ENCODE results near the gene KRTAP1-5. TPM values are rescaled to one million over a fixed set of nuclear protein-coding genes. Genes with fewer than 3 reads are reported as not detected.
"Not testable (repeated sequence)": the region's sequence is repeated elsewhere in the genome, so short reads cannot be mapped to it uniquely, and the experiment has no call there.

Gene KRTAP1-5
- total RNA-seq, 1 donor from 2014 or later = not detected

DNA sequence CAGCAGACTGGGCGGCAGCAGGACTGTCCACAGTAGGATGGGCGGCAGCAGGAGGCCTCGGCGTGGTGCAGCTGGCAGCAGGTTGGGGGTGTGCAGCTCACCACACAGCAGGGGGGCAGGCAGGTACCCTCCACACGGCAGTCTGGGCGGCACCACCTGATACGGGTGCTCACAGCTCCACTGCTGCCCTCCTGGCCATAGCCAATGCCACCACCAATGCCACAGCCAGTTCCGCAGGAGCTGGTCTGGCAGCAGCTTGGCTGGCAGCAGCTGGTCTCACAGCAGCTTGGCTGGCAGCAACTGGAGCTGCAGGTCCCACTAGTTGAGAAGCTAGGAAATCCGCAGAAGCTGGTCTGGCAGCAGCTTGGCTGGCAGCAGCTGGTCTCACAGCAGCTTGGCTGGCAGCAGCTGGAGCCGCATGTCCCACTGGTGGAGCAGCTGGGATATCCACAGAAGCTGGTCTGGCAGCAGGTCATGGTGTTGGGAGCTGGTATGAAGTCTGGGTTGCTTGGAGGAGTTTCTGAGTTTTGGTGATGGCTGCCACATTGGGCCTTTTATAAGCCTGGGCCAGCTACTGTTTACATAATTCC is 7.4 kb upstream of the KRTAP1-5 start, which contains the start of gene KRTAP1-3:
Gene KRTAP1-3 (minus strand): TSS at position 529 of the 590 bp plus-strand sequence. CDS start 53 bp downstream, at position 476.
- H3K4me1 Mint-ChIP-seq; H3K4me3 Mint-ChIP-seq; H3K9me3 Mint-ChIP-seq; DNase-seq; H3K27ac Mint-ChIP-seq; intact Hi-C loops (cut with micrococcal nuclease); H3K36me3 Mint-ChIP-seq (ENCODE audit: low read depth): not testable (repeated sequence)
- H3K27me3 Mint-ChIP-seq = peaks cover 18% of the 10 kb centered on the region

GRCh38 chr17:41029633-41030245 is 2.7 kb upstream of the KRTAP1-5 start, which contains the start of gene KRTAP1-4:
KRTAP1-4 (minus strand) TSS chr17:41030195; CDS start chr17:41030078, 117 bp downstream.
- DNase-seq = no peak
- Mint-ChIP-seq H3K27ac (no peak within 1 kb of the TSS), H3K4me3 (no peak within 1 kb of the TSS), H3K4me1 (no peaks in the 10 kb centered on the region), H3K9me3 (no peaks in the 10 kb centered on the region), H3K36me3 (ENCODE audit: low read depth) (no peaks in the 10 kb centered on the region), H3K27me3 (peaks cover 20% of the 10 kb centered on the region)
- intact Hi-C loops (cut with micrococcal nuclease) = no loop called here

DNA sequence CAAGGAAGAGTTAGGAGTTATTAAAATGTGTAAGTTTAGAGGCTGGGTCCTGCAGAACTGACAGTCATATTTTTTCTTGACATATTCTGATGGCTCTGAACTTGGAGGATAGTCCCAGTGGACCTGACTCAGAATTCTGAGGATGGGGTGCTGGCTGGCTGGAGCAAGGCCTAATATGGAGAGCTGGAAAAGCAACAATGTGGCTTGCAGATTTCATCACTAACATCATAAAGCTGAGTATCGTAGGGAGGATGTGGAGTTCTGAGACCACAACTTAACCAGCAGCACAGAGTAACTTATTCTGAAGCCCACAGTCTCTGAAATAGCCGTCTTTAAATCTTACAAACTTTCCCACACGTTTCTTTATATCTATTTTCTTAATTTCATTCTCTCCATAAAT is 2.3 kb downstream of the KRTAP1-5 start:
- Mint-ChIP-seq H3K27ac (no peak overlapping the region), H3K27me3 (peaks cover 10% of the 10 kb centered on the region), H3K4me1 (no peaks in the 10 kb centered on the region), H3K36me3 (ENCODE audit: low read depth) (no peaks in the 10 kb centered on the region), H3K9me3 (no peaks in the 10 kb centered on the region), H3K4me3 (no peak overlapping the region)
- DNase-seq = no peak
- intact Hi-C loops (cut with micrococcal nuclease) = no loop called here

DNA sequence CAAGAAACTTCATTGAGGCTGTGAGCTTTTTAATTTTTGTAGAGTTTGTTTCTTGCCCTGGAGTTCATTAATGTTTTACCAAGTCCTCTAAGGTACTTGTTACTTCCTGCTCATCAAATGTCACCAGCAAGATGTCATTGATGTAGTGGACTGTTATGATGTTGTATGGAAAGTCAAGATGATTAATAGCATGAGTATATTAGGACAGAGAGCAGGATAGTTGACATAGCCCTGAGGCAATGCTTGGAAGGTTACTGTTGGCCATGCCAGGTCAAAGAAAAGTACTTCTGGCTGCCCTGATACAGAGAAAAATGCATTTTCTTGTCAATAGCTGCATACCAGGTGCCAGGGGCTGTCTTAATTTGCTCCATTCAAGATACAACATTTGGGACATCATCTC is 6.7 kb downstream of the KRTAP1-5 start:
- DNase-seq = no peak
- Mint-ChIP-seq H3K4me3 (no peak overlapping the region), H3K27me3 (peaks cover 10% of the 10 kb centered on the region), H3K4me1 (no peaks in the 10 kb centered on the region), H3K9me3 (no peaks in the 10 kb centered on the region), H3K27ac (no peak overlapping the region), H3K36me3 (ENCODE audit: low read depth) (no peaks in the 10 kb centered on the region)
- intact Hi-C loops (cut with micrococcal nuclease) = no loop called here

DNA sequence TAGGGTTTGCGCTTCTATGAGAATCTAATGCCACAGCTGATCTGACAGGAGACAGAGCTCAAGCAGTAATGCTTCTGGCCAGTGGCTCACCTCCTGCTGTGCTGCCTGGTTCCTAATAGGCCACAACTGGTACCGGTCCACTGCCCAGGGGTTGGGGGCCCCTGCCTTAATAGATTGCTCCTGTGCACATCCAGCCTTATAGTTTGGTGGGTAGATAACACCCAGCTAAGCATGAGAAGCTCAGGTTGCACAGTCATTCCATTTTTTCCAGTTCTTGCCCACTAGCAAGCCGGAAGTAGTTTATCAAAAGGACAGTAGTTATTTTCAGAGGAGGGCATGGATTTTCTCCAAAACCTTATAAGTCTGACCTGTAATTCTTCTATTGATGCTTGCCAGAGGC is 7.6 kb downstream of the KRTAP1-5 start:
- intact Hi-C loops (cut with micrococcal nuclease) = no loop called here
- H3K27ac Mint-ChIP-seq = no peak overlapping the region
- no peaks in the 10 kb centered on the region for H3K4me1 Mint-ChIP-seq
- DNase-seq = no peak
- peaks cover 9% of the 10 kb centered on the region for H3K27me3 Mint-ChIP-seq
- H3K36me3 Mint-ChIP-seq (ENCODE audit: low read depth) = no peaks in the 10 kb centered on the region
- H3K4me3 Mint-ChIP-seq = no peak overlapping the region
- H3K9me3 Mint-ChIP-seq = no peaks in the 10 kb centered on the region

DNA sequence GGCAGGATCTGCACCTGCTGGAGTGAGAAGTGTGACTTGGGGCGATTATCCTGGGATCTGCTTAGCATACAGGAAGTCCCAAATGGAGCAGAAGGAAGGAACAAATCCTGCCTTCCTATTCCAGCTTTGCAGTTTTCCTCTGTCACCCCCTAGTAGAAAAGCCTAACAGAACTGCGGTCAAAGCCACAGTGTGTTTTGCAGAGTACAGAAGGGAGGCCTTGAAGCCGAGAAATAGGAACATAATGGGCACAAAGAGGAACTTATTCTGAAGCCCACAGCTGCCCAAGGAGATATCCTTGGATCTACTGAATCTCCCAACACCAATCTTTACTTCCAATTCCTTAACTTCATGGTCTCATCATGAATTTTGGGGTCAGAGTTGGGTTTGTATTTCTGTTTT is 8.5 kb downstream of the KRTAP1-5 start:
- no peaks in the 10 kb centered on the region for H3K9me3 Mint-ChIP-seq
- intact Hi-C loops (cut with micrococcal nuclease) = no loop called here
- peaks cover 8% of the 10 kb centered on the region for H3K27me3 Mint-ChIP-seq
- DNase-seq = no peak
- no peaks in the 10 kb centered on the region for H3K36me3 Mint-ChIP-seq (ENCODE audit: low read depth)
- no peak overlapping the region for H3K27ac Mint-ChIP-seq
- no peaks in the 10 kb centered on the region for H3K4me1 Mint-ChIP-seq
- H3K4me3 Mint-ChIP-seq = no peak overlapping the region

DNA sequence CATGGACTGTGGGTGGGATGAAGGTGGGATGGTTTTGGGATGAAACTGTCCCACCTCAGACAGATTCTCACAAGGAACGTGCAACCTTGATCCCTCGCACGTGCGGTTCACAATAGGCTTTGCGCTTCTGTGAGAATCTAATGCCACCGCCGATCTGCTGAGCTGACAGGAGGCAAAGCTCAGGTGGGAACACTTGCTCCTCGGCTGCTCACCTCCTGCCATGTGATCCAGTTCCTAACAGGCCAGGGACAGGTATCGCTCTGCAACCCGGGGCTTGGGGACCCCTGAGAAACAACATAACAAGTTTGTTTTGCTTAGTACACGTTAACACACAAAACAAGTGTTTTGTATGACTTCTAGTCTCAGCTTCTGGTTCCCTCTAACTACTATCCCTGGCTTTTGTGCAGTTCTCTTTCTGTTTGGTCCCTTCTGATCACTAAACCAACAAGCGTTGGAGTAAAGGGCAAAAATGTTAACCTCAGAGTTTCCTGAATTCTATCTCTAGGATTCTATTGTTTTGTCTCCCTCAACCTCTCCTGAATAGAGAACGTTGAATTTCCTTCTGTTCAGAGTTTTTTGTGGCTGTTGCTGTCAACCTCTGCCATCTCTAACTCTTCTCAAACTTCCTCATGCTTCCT is 10.3 kb downstream of the KRTAP1-5 start:
- Mint-ChIP-seq H3K9me3 (no peaks in the 10 kb centered on the region), H3K4me1 (no peaks in the 10 kb centered on the region), H3K27ac (no peak overlapping the region), H3K27me3 (peaks cover 8% of the 10 kb centered on the region), H3K4me3 (no peak overlapping the region), H3K36me3 (ENCODE audit: low read depth) (no peaks in the 10 kb centered on the region)
- DNase-seq = no peak
- intact Hi-C loops (cut with micrococcal nuclease) = no loop called here

DNA sequence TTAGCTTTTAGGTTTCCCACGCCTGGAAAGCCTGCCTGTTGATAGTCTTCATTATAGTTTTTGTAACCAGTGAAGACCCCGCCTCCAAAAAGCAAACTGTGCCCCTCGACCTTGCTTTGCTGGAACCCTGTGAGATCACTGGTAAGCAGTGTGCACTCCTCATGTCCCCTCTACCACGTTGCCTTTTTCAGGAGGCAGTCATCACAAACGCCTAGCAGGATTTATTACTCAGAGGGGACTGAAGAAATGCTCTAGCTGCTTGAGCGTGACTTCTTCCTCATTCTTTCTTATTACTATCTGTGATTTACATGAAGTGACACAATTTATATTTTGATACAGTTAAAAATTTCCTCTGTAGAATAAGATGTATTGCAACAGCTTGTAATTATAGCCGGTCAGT is 11.6 kb downstream of the KRTAP1-5 start:
- intact Hi-C loops (cut with micrococcal nuclease) = no loop called here
- H3K36me3 Mint-ChIP-seq (ENCODE audit: low read depth) = no peaks in the 10 kb centered on the region
- peaks cover 10% of the 10 kb centered on the region for H3K27me3 Mint-ChIP-seq

DNA sequence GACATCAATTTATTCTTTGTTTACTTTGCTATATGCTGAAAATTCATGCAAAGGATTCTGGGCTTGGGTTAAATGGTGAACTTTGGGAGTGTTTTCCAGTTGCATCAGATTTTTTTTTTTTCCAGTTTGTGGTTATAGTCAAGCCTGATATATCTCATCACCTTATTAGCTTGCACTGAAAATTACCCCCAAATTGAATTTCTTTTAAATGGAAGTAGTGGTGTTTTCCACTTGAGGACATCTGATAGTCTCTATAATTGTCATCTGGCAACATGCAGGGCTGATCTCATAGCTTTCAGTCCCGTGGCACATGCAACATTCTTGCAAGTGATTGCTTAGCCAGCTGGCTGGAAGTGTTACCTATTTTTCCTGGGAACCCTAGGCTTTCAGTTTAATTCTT is 13.4 kb downstream of the KRTAP1-5 start:
- no peaks in the 10 kb centered on the region for H3K36me3 Mint-ChIP-seq (ENCODE audit: low read depth)

More for the DNA sequence above, 11.6 kb downstream of the KRTAP1-5 start:
- Mint-ChIP-seq H3K27ac (no peak overlapping the region), H3K4me1 (no peaks in the 10 kb centered on the region), H3K4me3 (no peak overlapping the region), H3K9me3 (no peaks in the 10 kb centered on the region)
- DNase-seq = no peak

DNA sequence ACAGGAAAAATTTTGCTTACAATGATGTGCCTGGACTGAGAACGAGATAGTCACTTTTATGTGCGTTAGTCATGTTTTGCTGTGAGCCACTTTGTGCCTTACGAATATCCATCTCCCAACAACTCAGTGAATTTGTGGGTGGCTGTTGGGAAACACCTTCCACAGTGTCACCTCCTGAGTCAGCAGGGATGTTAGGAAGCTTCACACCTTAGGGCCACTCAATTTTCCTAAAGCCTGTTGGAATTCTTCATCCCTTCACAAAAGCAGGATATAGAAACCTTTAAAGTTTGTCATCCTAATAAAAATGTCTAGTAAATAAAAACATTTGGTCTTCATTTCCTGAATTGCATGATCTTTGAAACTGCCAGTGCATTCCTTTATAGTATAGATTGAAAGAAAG is 13.8 kb downstream of the KRTAP1-5 start:
- intact Hi-C loops (cut with micrococcal nuclease) = no loop called here
- no peak overlapping the region for H3K27ac Mint-ChIP-seq
- no peaks in the 10 kb centered on the region for H3K9me3 Mint-ChIP-seq
- no peaks in the 10 kb centered on the region for H3K36me3 Mint-ChIP-seq (ENCODE audit: low read depth)
- no peak for DNase-seq
- no peak overlapping the region for H3K4me3 Mint-ChIP-seq
- peaks cover 10% of the 10 kb centered on the region for H3K27me3 Mint-ChIP-seq
- no peaks in the 10 kb centered on the region for H3K4me1 Mint-ChIP-seq

More for the DNA sequence above, 13.4 kb downstream of the KRTAP1-5 start:
- H3K27ac Mint-ChIP-seq = no peak overlapping the region
- peaks cover 10% of the 10 kb centered on the region for H3K27me3 Mint-ChIP-seq
- intact Hi-C loops (cut with micrococcal nuclease) = no loop called here
- no peaks in the 10 kb centered on the region for H3K4me1 Mint-ChIP-seq
- no peaks in the 10 kb centered on the region for H3K9me3 Mint-ChIP-seq
- no peak overlapping the region for H3K4me3 Mint-ChIP-seq
- DNase-seq = no peak

DNA sequence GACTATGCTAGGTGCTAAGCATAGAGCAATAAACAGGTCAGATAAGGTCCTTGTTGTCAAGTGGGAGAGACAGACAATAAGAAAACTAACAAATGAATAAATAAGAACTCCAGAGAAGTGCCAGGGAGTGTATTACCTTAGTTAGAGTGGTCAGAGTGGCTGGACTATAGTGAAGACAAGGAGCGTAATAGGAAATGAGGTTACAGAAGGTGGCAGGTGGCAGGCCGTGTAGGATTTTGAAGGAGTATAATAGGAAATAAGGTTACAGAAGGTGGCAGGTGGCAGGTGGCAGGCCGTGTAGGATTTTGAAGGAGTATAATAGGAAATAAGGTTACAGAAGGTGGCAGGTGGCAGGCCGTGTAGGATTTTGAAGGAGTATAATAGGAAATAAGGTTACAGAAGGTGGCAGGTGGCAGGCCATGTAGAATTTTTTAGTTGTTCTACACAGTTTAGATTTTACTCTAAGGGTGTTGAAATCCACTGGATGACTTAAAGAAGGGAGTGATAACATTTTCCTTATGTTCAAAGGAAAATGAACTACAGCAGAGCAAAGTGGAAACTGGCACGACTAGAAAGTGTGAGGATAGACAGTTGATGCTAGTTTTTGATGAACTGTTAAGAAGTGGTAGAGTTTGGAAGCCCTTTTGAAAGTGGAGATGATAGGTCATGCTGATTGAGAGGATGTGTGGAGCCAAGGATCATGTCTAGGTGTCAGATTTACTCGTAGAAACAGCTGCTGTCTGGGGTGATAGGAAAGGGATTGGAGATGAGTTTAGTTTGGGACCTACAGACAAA is 14.5 kb downstream of the KRTAP1-5 start:
- Mint-ChIP-seq H3K36me3 (ENCODE audit: low read depth) (no peaks in the 10 kb centered on the region), H3K27ac (no peak overlapping the region), H3K4me3 (no peak overlapping the region), H3K9me3 (no peaks in the 10 kb centered on the region), H3K4me1 (no peaks in the 10 kb centered on the region), H3K27me3 (peaks cover 10% of the 10 kb centered on the region)
- intact Hi-C loops (cut with micrococcal nuclease) = no loop called here
- no peak for DNase-seq

- Mint-ChIP-seq H3K4me3 (no peak overlapping the region), H3K9me3 (no peaks in the 10 kb centered on the region), H3K36me3 (ENCODE audit: low read depth) (no peaks in the 10 kb centered on the region), H3K4me1 (no peaks in the 10 kb centered on the region), H3K27me3 (peaks cover 7% of the 10 kb centered on the region), H3K27ac (no peak overlapping the region)
- DNase-seq = no peak
- intact Hi-C loops (cut with micrococcal nuclease) = no loop called here
These were observed 16.6 kb downstream of the KRTAP1-5 start for GRCh38 chr17:41010441-41010840.

DNA sequence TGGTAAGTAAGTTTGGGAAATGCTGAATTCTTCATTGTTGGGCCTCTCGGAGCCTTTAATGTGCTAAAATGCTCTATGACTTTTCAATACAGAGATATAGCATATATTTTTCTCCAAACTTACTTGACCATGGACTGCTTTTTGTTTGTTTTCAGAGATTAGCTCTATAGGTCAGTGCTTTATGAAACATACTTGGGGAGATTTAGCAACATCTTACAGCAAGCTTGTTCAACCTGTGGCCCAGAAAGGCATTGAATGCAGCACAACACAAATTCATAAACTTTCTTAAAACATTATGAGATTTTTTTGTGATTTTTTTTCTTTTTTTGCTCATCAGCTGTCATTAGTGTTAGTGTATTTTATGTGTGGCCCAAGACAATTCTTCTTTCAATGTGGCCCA is 17.1 kb downstream of the KRTAP1-5 start:
- no peak overlapping the region for H3K27ac Mint-ChIP-seq
- no peaks in the 10 kb centered on the region for H3K4me1 Mint-ChIP-seq
- no peak overlapping the region for H3K4me3 Mint-ChIP-seq
- DNase-seq = no peak
- intact Hi-C loops (cut with micrococcal nuclease) = no loop called here
- H3K27me3 Mint-ChIP-seq = peaks cover 6% of the 10 kb centered on the region
- no peaks in the 10 kb centered on the region for H3K36me3 Mint-ChIP-seq (ENCODE audit: low read depth)
- H3K9me3 Mint-ChIP-seq = no peaks in the 10 kb centered on the region

DNA sequence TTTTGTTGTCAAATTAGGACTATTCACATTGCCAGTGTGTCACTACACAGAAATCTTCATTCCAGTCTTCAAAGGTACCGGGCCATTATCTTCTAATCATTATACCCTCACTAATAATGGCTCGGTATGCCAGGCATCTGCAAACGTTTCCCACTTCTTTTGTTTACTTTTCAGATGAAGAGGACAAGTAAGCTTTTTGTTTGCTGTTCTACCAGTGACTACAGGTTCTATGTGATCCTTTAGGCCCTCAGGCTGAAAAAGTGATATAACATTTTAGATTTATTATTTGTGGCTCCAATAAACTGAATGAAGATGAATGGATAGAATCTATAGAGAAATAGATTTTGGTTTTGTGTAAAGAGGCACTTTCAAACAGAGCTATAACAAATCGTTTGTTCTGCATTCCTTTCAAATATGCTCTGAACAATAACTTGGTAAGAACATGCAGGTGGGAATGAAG is 17.7 kb downstream of the KRTAP1-5 start:
- Mint-ChIP-seq H3K4me1 (no peaks in the 10 kb centered on the region), H3K27me3 (peaks cover 6% of the 10 kb centered on the region), H3K27ac (no peak overlapping the region), H3K9me3 (no peaks in the 10 kb centered on the region), H3K36me3 (ENCODE audit: low read depth) (no peaks in the 10 kb centered on the region), H3K4me3 (no peak overlapping the region)
- DNase-seq = no peak
- intact Hi-C loops (cut with micrococcal nuclease) = no loop called here

Data from activated CD4-positive, alpha-beta T cell treated with anti-CD3 and anti-CD28 coated beads, Interleukin-2, amount 10 ng/mL, durations not matched to agents 24 days and 14 days (primary cell).